Urinary bladder (tissue), 4 donors: ENCODE measurements around the gene VIT. TPM values are rescaled to one million over a fixed set of nuclear protein-coding genes. Genes with fewer than 3 reads are reported as not detected.
"Not testable (repeated sequence)": the region's sequence is repeated elsewhere in the genome, so short reads cannot be mapped to it uniquely, and the experiment has no call there.

ENCODE experiments used
- DNase-seq: peaks from one replicate; pipeline ENCODE4 v3.0.0-alpha.2; 2015; ENCODE audit errors: extremely low spot score
- H3K27ac ChIP-seq: one replicate; pipeline ENCODE4 v1.5.1; 2013; ENCODE audit warnings: low read depth, mild to moderate bottlenecking, moderate library complexity
- H3K36me3 ChIP-seq: one replicate; pipeline ENCODE4 v1.6.1; 2013; ENCODE audit warnings: mild to moderate bottlenecking, moderate library complexity; ENCODE audit not compliant: insufficient read depth
- H3K4me1 ChIP-seq: one replicate; pipeline ENCODE4 v1.6.1; 2013; ENCODE audit warnings: mild to moderate bottlenecking, moderate library complexity; ENCODE audit not compliant: insufficient read depth
- H3K4me3 ChIP-seq: one replicate; pipeline ENCODE4 v1.5.1; 2013; ENCODE audit warnings: low read depth, low read length
- WGBS: extraction: QIAGEN DNeasy Blood & Tissue Kit; methylation state at CpG from one replicate; pipeline ENCODE4 v1.1.7; 2013; 5-methylcytosine and 5-hydroxymethylcytosine counted together
- polyA plus RNA-seq: library from polyadenylated mRNA; stranded (reverse); fragments of 200-250 nt; gene quantifications from one replicate; pipeline ENCODE4 v1.2.3, GENCODE V29; 2013
- total RNA-seq: library from RNA; depleted of rRNA; stranded (reverse); fragments of >200 nt; gene quantifications from one replicate; pipeline ENCODE4 v1.2.3, GENCODE V29; 2014
- donor health status: healthy with polysubstance abuse.
- donor health status: healthy.

Gene VIT
- total and polyA plus RNA-seq, 2 donors: 10.0 to 47.4 TPM

DNA sequence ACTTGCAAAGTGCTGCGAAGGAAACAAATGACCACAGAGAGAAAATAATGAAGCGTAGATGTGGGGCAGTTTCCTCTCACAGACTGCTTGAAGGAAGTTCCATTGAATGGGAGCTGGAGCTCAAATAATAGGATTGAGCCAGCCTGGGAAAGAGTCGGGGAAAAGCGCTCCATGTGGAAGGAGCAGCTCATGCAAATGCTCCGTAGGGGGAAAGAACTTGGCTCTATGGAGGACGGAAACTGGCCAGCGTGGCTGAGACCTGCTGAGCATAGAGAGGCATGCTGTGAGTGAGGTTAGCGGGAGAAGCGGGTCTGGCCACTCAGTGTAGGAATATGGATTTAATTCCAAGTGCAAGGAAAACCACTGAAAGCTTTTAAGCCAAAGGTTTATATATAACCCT lies 28.6 kb upstream of the VIT start:
- H3K4me1 ChIP-seq: no peaks in the 10 kb centered on the region
- WGBS: 78% methylated on average over 9 of the region's 9 CpGs
- no peak overlapping the region for H3K27ac ChIP-seq
- no peak for DNase-seq
- H3K36me3 ChIP-seq: no peaks in the 10 kb centered on the region
- H3K4me3 ChIP-seq: no peak overlapping the region

DNA sequence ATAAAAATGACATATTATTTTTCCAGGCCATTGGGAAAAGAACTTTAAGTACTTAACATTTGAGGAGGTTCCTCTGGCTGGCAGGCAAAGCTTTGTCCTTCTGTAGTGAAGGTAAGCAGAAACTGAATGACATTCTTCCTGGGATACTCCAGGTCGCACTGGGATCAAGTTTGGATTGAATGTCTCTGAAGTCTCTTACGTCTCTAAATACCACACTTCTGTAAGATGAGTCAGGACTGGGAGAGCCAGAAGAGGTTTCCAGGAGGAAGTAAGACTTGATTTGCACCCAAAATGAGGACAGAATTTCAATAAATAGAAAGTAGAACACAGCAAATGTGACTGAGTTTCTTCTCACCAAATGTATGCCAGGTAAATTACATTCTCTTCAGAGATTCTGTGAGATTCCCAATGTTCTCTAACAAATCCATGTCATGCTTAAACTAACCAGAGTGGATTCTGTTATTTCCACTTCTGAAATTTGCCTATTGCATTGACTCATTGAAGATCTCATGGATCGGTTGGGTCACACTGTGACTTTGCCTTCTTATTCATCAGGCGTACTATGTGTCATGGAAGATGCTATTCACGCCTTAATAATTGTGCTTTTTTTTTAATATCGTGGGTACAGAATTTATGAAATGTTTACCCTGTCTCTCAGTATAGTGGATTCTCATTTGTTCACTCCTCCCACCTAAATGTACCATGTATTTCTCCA lies 25.5 kb upstream of the VIT start:
- WGBS: 88% methylated on average over 6 of the region's 6 CpGs
- no peak for DNase-seq
- no peaks in the 10 kb centered on the region for H3K4me1 ChIP-seq

DNA sequence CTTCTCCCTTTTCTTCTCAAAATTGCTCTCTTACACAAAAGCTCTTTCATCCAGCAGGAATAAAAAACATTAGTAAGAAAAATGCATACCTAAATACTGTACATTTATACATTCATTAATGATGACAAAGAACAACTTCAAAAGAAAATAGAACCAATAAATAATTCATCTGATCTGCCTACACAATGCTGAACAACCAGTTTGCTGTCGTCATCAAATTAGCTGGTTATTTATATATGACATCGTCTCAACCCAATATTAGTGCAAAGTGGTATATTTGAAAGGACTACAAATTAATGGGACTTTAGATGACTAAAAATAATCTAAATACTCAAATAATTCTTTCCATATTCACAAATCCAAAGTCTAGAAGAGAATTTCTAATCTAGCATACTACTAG lies 24.8 kb upstream of the VIT start:
- Histone ChIP-seq H3K4me3 (no peak overlapping the region), H3K27ac (no peak overlapping the region), H3K36me3 (no peaks in the 10 kb centered on the region), H3K4me1 (no peaks in the 10 kb centered on the region)
- 94% methylated on average over 2 of the region's 2 CpGs for WGBS
- no peak for DNase-seq

More for the DNA sequence above, 25.5 kb upstream of the VIT start:
- Histone ChIP-seq H3K36me3 (no peaks in the 10 kb centered on the region), H3K4me3 (no peak overlapping the region), H3K27ac (no peak overlapping the region)

DNA sequence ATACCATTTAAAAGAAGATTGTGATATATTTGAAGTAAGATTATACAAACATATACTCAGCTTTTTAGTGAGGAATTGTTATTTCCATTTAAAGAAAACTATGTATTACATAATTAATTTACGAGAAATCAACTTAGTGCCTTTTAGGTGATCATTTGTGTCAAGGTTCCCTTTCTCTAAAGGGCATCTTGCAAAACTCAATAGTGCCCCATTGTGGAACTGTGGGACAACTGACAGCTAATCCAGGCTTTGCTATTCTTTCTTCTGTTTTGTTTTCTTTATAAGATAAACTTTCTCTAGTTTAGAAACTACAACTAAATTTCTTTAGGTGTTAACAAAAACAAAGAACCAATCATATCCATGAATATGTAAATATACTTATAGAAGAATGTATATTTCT lies 24.3 kb upstream of the VIT start:
- Histone ChIP-seq H3K27ac (no peak overlapping the region), H3K36me3 (no peaks in the 10 kb centered on the region), H3K4me1 (no peaks in the 10 kb centered on the region), H3K4me3 (no peak overlapping the region)
- 83% methylated on average over 1 of the region's 1 CpG for WGBS
- no peak for DNase-seq

DNA sequence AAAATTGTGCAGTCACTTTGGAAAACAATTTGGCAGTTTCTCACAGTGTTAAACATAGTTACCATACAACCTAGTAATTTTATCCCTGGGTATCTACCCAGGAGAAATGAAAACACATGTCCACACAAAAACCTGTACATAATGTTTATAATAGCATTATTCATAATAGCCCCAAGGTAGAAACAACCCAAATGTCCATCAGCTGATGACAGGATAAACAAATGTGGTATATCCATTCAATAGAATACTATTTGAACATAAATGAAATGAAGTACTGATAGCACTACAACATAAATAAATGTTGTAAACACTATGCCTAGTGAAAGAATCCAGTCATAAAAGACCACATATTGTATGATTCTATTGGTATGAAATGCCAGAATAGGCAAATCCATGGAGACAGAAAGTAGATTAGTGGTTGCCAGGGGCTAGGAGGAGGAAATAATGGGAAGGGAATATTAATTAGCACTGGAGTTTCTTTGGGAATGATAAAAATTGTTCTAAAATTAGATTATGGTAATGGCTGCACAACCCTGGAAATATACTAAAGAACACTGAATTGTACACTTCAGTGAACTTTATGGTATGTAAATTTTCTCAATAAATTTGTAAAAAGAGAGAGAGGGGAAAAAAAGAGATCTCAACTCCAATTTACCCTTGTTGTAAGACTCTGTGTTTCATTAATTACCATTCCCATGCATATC lies 20.8 kb upstream of the VIT start:
- Histone ChIP-seq H3K4me1 (no peaks in the 10 kb centered on the region), H3K36me3 (no peaks in the 10 kb centered on the region)

DNA sequence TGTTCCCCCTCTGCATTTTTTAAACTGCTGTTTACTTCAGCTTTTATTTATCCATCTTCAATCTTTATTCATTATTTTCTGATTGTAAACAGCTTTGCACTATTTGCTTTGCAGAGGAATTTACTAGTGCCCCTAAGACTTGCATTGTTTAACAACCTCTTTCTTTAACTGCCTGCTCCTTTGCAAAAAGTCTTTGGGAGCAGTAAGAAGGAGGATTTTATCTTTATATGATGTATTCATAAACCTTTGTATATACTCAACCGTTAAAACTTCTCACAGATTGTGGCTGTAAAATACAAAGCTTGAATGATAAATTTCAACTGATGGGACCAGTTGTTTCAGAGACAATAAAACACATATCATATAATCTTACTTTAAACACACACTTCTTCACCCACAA lies 20.1 kb upstream of the VIT start:
- 13% methylated on average over 1 of the region's 1 CpG for WGBS
- no peaks in the 10 kb centered on the region for H3K4me1 ChIP-seq
- H3K27ac ChIP-seq: no peak overlapping the region
- no peaks in the 10 kb centered on the region for H3K36me3 ChIP-seq
- DNase-seq: no peak
- H3K4me3 ChIP-seq: no peak overlapping the region

More for the DNA sequence above, 20.8 kb upstream of the VIT start:
- Histone ChIP-seq H3K27ac (no peak overlapping the region), H3K4me3 (no peak overlapping the region)
- no peak for DNase-seq

DNA sequence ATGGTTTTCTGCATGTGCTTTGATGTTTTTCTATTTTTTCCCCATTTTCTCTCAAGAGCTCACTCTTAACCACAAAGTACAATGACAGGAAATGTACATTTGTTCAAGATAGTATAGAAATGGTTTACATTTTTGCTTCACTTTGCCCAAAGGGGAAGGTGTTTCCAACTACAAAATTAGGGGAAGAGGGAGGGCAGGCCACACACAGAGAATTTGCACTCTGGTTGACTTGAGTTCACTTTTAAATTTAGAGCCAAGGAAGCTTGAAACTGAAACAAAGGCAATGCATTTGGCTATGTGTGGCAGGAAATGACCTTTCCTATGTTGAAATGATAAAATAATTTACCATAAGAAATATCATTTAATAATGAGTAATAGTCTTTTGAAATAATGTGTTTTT lies 19.1 kb upstream of the VIT start:
- H3K27ac ChIP-seq: no peak overlapping the region
- no peaks in the 10 kb centered on the region for H3K36me3 ChIP-seq
- DNase-seq: no peak
- no peaks in the 10 kb centered on the region for H3K4me1 ChIP-seq
- H3K4me3 ChIP-seq: no peak overlapping the region

DNA sequence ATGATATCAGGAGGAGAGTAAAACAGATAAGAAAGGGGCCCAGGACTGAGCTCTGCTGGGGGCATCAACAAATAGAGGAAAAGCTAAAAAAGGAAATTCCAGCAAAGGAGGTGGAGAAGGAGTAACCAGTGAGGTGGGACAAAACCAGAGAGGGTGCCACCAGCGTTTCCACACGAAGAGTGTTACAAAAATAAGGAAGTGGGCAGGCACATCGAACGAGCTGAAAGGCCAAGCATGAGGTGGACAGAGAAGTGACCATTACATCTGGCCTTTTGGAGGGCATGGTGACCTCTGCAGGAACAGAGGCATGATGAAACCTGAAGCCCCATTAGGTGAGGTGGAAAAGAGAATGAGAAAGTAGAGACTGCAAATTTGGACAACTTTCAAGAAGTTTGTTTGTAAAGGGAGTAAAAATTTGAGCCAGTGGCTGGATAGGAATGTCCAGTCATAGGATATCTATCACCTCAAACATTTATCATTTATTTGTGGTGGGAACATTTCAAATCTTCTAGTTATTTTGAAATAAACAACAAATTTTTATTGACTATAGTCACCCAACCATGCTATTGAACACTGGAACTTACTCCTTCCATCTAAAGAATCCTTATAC lies 18.4 kb upstream of the VIT start:
- DNase-seq: no peak
- no peaks in the 10 kb centered on the region for H3K36me3 ChIP-seq
- no peak overlapping the region for H3K27ac ChIP-seq
- WGBS: 70% methylated on average over 4 of the region's 4 CpGs
- H3K4me3 ChIP-seq: no peak overlapping the region
- H3K4me1 ChIP-seq: no peaks in the 10 kb centered on the region

DNA sequence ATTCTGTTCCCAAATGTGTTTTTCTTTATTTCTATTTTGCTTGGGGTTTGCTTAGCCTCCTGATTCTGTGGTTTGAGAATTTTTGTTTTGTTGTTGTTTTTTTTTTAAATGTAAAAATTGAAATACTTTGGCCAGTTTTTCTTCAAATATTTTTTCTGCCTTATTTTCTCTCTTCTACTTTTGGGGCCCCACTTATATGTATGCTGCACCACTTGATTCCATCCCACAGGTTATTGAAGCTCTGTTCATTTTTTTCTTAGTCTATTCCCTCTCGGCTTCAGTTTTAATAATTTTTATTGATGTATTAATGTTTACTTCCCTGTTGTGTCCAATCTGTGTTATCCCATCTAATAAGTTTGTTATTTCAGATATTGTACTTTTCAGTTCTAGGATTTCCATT lies 17.7 kb upstream of the VIT start:
- no peak for DNase-seq
- Histone ChIP-seq H3K4me1 (no peaks in the 10 kb centered on the region), H3K36me3 (no peaks in the 10 kb centered on the region), H3K4me3 (no peak overlapping the region), H3K27ac (no peak overlapping the region)
- 96% methylated on average over 1 of the region's 1 CpG for WGBS

DNA sequence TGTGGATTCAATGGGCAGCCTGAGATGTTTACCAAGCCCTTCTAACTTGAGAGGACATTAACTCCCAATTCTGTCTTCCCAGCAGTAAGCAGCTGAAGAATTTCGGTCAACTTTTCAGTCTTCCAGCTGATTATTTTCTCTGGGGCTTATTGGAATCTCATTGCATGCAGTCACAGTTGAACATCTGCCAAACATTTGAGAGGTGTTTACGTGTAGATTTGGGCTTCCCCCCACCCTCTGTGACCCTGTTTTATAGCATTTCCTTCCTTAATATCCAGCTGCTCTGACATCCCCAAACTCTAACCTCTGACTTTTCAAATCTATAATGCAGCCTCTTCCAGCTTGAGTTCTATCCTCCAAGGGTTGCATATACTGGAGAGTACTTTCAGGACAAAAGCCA lies 16.5 kb upstream of the VIT start:
- 10% methylated on average over 2 of the region's 2 CpGs for WGBS
- no peak for DNase-seq
- Histone ChIP-seq H3K27ac (no peak overlapping the region), H3K4me1 (no peaks in the 10 kb centered on the region), H3K4me3 (no peak overlapping the region), H3K36me3 (no peaks in the 10 kb centered on the region)

DNA sequence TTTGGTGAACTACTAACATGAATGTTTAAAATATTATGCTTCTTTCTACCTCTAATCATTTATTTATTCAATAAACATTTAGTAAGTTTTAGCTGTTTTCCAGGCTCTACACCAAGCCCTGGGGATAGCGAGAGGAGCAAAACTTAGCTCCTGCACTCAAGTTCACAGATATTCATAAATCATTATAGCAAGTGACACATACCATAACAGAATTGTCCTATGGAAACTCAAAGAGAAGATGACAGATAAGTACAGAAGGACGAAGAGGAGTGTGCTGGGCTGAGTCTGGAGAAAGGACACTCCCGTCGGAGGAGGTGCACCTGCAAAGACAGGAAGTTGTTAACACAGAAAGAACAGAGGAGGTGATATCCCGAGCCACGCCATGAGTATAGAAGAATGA lies 13.9 kb upstream of the VIT start:
- 78% methylated on average over 6 of the region's 6 CpGs for WGBS
- DNase-seq: no peak
- Histone ChIP-seq H3K4me1 (no peaks in the 10 kb centered on the region), H3K27ac (no peak overlapping the region), H3K4me3 (no peak overlapping the region), H3K36me3 (no peaks in the 10 kb centered on the region)

DNA sequence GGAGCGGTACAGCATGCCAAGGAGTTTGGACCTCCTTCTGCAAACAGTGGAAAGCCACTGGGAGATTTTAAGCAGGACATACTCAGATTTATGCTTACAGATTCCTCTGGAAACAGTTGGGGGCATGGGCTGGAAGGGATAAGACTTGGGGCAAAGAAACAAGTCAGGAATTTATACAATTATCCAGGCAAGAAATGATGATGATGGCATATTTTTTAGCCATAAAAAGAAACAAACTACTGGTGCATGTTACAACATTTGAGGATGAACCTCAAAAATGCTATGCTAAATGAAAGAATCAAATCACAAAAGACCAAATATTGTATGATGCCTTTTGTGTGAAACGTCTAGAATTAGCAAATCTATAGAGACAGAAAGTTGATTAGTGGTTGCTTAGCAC lies 13.5 kb upstream of the VIT start:
- no peak overlapping the region for H3K4me3 ChIP-seq
- H3K27ac ChIP-seq: no peak overlapping the region
- WGBS: 61% methylated on average over 2 of the region's 2 CpGs
- no peaks in the 10 kb centered on the region for H3K36me3 ChIP-seq
- no peaks in the 10 kb centered on the region for H3K4me1 ChIP-seq
- DNase-seq: no peak

DNA sequence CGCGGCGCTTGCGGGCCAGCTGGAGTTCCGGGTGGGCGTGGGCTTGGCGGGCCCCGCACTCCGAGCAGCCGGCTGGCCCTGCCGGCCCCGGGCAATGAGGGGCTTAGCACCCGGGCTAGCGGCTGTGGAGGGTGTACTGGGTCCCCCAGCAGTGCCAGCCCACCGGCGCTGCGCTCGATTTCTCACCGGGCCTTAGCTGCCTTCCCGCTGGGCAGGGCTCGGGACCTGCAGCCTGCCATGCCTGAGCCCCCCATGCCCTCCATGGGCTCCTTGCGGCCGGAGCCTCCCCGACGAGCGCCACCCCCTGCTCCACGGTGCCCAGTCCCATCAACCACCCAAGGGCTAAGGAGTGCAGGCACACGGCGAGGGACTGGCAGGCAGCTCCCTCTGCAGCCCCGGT lies 8.2 kb upstream of the VIT start:
- not testable (repeated sequence) for H3K4me1 ChIP-seq, H3K36me3 ChIP-seq, H3K27ac ChIP-seq, H3K4me3 ChIP-seq, DNase-seq
- 98% methylated on average over 29 of the region's 30 CpGs for WGBS

DNA sequence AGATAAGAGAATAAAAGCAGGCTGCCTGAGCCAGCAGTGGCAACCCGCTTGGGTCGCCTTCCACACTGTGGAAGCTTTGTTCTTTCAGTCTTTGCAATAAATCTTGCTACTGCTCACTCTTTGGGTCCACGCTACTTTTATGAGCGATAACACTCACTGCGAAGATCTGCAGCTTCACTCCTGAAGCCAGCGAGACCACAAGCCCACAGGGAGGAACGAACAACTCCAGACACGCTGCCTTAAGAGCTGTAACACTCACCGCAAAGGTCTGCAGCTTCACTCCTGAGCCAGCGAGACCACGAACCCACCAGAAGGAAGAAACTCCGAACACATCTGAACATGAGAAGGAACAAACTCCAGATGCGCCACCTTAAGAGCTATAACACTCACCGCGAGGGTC lies 7.5 kb upstream of the VIT start:
- not testable (repeated sequence) for H3K36me3 ChIP-seq, H3K27ac ChIP-seq, DNase-seq, H3K4me3 ChIP-seq, H3K4me1 ChIP-seq
- WGBS: 90% methylated on average over 15 of the region's 15 CpGs
